Measurements from ENCODE around the gene SELL. TPM values are rescaled to one million over a fixed set of nuclear protein-coding genes. Genes with fewer than 3 reads are reported as not detected.

The SELL gene
- total and polyA plus RNA-seq, 2 experiments from 2014 or later, result 1.1 to 1.5 TPM

GRCh38 chr1:169698976-169699375, 12.4 kb downstream of the SELL start:
- H3K36me3 ChIP-seq (replicated peaks; ENCODE audit: insufficient read depth, low read depth), result no peaks in the 10 kb centered on the region
- H3K27ac ChIP-seq, result no peak overlapping the region
- no peak overlapping the region for H3K4me2 ChIP-seq

GRCh38 chr1:169697755-169698154, 13.7 kb downstream of the SELL start:
- Histone ChIP-seq H3K36me3 (replicated peaks; ENCODE audit: insufficient read depth, low read depth) (no peaks in the 10 kb centered on the region), H3K4me3 (no peak overlapping the region), H3K27ac (no peak overlapping the region), H3K4me2 (no peak overlapping the region), H3K4me1 (ENCODE audit: insufficient read depth) (no peaks in the 10 kb centered on the region), H2AFZ (no peak overlapping the region), H3K9me3 (ENCODE audit: low read depth) (no peaks in the 10 kb centered on the region), H3K79me2 (no peaks in the 10 kb centered on the region), H3K27me3 (no peaks in the 10 kb centered on the region), H4K20me1 (ENCODE audit: insufficient read depth, poor library complexity, severe bottlenecking) (no peaks in the 10 kb centered on the region), H3K9me2 (replicated peaks; ENCODE audit: insufficient read depth) (no peaks in the 10 kb centered on the region)
- TF ChIP-seq EZH2phosphoT487 (IDR thresholded peaks at IDR 0.05; ENCODE audit: low read depth, severe bottlenecking, unreplicated experiment) (no peak), CTCF (IDR thresholded peaks at IDR 0.05; ENCODE audit: poor library complexity) (no peak), EZH2 (IDR thresholded peaks at IDR 0.05; ENCODE audit: borderline replicate concordance) (no peak)
- DNase-seq (ENCODE audit: low spot score), result no peak
- 92% methylated on average over 1 of the region's 1 CpG for WGBS (ENCODE audit: low lambda C conversion rate, missing lambda C conversion rate)

More at GRCh38 chr1:169698976-169699375, 12.4 kb downstream of the SELL start:
- no peak for DNase-seq (ENCODE audit: low spot score)
- H3K4me1 ChIP-seq (ENCODE audit: insufficient read depth), result no peaks in the 10 kb centered on the region
- H3K9me3 ChIP-seq (ENCODE audit: low read depth), result no peaks in the 10 kb centered on the region
- no peaks in the 10 kb centered on the region for H3K27me3 ChIP-seq
- WGBS (ENCODE audit: low lambda C conversion rate, missing lambda C conversion rate), result 81% methylated on average over 3 of the region's 3 CpGs
- no peak overlapping the region for H3K4me3 ChIP-seq
- no peaks in the 10 kb centered on the region for H3K79me2 ChIP-seq
- TF ChIP-seq EZH2phosphoT487 (IDR thresholded peaks at IDR 0.05; ENCODE audit: low read depth, severe bottlenecking, unreplicated experiment) (no peak), CTCF (IDR thresholded peaks at IDR 0.05; ENCODE audit: poor library complexity) (no peak), EZH2 (IDR thresholded peaks at IDR 0.05; ENCODE audit: borderline replicate concordance) (no peak)
- no peaks in the 10 kb centered on the region for H4K20me1 ChIP-seq (ENCODE audit: insufficient read depth, poor library complexity, severe bottlenecking)
- H2AFZ ChIP-seq, result no peak overlapping the region
- no peaks in the 10 kb centered on the region for H3K9me2 ChIP-seq (replicated peaks; ENCODE audit: insufficient read depth)

GRCh38 chr1:169696273-169697100, 14.9 kb downstream of the SELL start:
- no peak overlapping the region for H3K4me3 ChIP-seq
- no peaks in the 10 kb centered on the region for H3K27me3 ChIP-seq
- no peak overlapping the region for H2AFZ ChIP-seq
- no peaks in the 10 kb centered on the region for H3K36me3 ChIP-seq (replicated peaks; ENCODE audit: insufficient read depth, low read depth)
- no peak overlapping the region for H3K27ac ChIP-seq
- H3K9me2 ChIP-seq (replicated peaks; ENCODE audit: insufficient read depth), result no peaks in the 10 kb centered on the region
- no peaks in the 10 kb centered on the region for H3K4me1 ChIP-seq (ENCODE audit: insufficient read depth)
- TF ChIP-seq EZH2 (IDR thresholded peaks at IDR 0.05; ENCODE audit: borderline replicate concordance), result no peak
- no peak for TF ChIP-seq CTCF (IDR thresholded peaks at IDR 0.05; ENCODE audit: poor library complexity)
- TF ChIP-seq EZH2phosphoT487 (IDR thresholded peaks at IDR 0.05; ENCODE audit: low read depth, severe bottlenecking, unreplicated experiment), result no peak
- no peaks in the 10 kb centered on the region for H3K9me3 ChIP-seq (ENCODE audit: low read depth)
- no peak for DNase-seq (ENCODE audit: low spot score)
- no peaks in the 10 kb centered on the region for H3K79me2 ChIP-seq
- H3K4me2 ChIP-seq, result no peak overlapping the region
- WGBS (ENCODE audit: low lambda C conversion rate, missing lambda C conversion rate), result 88% methylated on average over 3 of the region's 3 CpGs
- H4K20me1 ChIP-seq (ENCODE audit: insufficient read depth, poor library complexity, severe bottlenecking), result no peaks in the 10 kb centered on the region
